COLO668 (cell line): Measurements from ENCODE around the gene FNTB.
"Not testable (repeated sequence)": the region's sequence is repeated elsewhere in the genome, so short reads cannot be mapped to it uniquely, and the experiment has no call there.

Experiments used
- DNase-seq: peaks from one replicate; lab custom pipeline; 2025; ENCODE audit not compliant: unreplicated experiment; lab: John Stamatoyannopoulos, UW

FNTB gene

GRCh38 chr14:65012353-65012752 is 25.7 kb downstream of the FNTB start:
- DNase-seq = no peak

- DNase-seq = no peak
Observed at GRCh38 chr14:65015391-65015790, 28.7 kb downstream of the FNTB start.

- no peak for DNase-seq
Observed at GRCh38 chr14:65016471-65016870, 29.8 kb downstream of the FNTB start.

GRCh38 chr14:65019944-65020566 is 33.4 kb downstream of the FNTB start:
- DNase-seq = peak; percentile 28

GRCh38 chr14:65024957-65025356 is 38.3 kb downstream of the FNTB start:
- no peak for DNase-seq

- no peak for DNase-seq
Observed at GRCh38 chr14:65025818-65026217, 39.1 kb downstream of the FNTB start.

- no peak for DNase-seq
Observed at GRCh38 chr14:65026526-65026925, 39.8 kb downstream of the FNTB start.

GRCh38 chr14:65027127-65027799 is 40.6 kb downstream of the FNTB start:
- no peak for DNase-seq

GRCh38 chr14:65028937-65029336 is 42.2 kb downstream of the FNTB start:
- DNase-seq = no peak

- DNase-seq = not testable (repeated sequence)
Observed at GRCh38 chr14:65031321-65031720, 44.6 kb downstream of the FNTB start.

- DNase-seq = no peak
Observed at GRCh38 chr14:65032319-65032718, 45.6 kb downstream of the FNTB start.

- no peak for DNase-seq
Observed at GRCh38 chr14:65033181-65033580, 46.5 kb downstream of the FNTB start.

GRCh38 chr14:65034021-65034420 is 47.3 kb downstream of the FNTB start:
- DNase-seq = no peak

GRCh38 chr14:65035049-65035448 is 48.4 kb downstream of the FNTB start:
- DNase-seq = no peak

GRCh38 chr14:65038966-65039365 is 52.3 kb downstream of the FNTB start:
- DNase-seq = no peak

GRCh38 chr14:65040666-65041433 is 54.2 kb downstream of the FNTB start:
- DNase-seq = no peak

GRCh38 chr14:65041434-65041915 is 54.8 kb downstream of the FNTB start:
- no peak for DNase-seq

- DNase-seq = no peak
Observed at GRCh38 chr14:65042296-65042695, 55.6 kb downstream of the FNTB start.

- DNase-seq = no peak
Observed at GRCh38 chr14:65042731-65043372, 56.2 kb downstream of the FNTB start.

GRCh38 chr14:65043893-65044595 is 57.3 kb downstream of the FNTB start:
- no peak for DNase-seq

- DNase-seq = no peak
Observed at GRCh38 chr14:65044596-65044959, 57.9 kb downstream of the FNTB start.
